Measurements from ENCODE around the gene TNXB.
A peak's percentile ranks its signal among the peaks of the same experiment; 100 is the strongest.
"Not testable (repeated sequence)": the region's sequence is repeated elsewhere in the genome, so short reads cannot be mapped to it uniquely, and the experiment has no call there.

Gene TNXB

DNA sequence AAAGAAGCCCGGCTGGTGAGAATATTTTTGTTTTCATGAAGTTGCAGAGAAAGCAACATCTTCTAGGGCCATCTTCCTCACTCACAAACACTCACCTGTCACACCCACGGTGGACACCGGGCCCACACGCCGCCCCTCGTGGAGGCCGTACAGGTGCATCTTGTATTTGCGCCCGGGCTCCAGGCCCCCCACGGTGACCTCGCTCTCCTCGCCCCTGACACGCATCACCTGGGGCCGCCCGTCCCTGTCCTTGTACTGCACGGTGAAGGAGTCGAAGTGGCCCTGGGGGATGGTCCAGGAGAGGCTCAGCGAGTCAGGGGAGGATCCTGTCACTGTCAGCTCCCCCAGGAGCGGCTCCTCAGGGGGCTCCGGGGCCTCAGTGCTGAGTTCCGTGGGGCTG is 53.4 kb downstream of the TNXB start:
- not testable (repeated sequence) for DNase-seq

DNA sequence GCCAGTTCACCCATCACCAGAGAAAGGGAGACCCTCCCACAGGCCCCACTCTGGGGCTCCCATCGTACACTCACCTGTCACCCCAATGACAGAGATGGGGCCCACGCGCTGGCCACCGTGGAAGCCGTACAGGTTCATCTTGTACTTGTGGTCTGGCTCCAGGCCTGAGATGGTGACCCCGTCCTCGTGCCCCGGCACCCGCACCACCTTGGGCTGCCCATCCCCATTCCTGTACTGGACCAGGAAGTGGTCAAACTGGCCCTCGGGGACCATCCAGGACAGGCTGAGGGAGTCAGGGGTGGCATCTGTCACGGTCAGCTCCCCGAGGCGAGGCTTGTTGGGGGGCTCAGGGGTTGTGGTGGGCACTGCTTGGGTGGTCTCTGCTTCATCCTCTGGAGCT is 55.8 kb downstream of the TNXB start:
- not testable (repeated sequence) for DNase-seq

DNA sequence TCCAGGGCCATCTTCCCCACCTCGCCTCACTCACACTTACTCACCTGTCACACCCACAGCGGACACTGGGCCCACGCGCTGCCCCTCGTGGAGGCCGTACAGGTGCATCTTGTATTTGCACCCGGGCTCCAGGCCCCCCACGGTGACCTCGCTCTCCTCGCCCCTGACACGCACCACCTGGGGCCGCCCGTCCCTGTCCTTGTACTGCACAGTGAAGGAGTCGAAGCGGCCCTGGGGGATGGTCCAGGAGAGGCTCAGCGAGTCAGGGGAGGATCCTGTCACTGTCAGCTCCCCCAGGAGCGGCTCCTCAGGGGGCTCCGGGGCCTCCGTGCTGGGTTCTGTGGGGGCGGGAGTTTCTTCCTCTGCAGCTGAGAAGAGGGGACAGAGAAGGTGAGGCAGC is 56.5 kb downstream of the TNXB start:
- DNase-seq, result not testable (repeated sequence)

DNA sequence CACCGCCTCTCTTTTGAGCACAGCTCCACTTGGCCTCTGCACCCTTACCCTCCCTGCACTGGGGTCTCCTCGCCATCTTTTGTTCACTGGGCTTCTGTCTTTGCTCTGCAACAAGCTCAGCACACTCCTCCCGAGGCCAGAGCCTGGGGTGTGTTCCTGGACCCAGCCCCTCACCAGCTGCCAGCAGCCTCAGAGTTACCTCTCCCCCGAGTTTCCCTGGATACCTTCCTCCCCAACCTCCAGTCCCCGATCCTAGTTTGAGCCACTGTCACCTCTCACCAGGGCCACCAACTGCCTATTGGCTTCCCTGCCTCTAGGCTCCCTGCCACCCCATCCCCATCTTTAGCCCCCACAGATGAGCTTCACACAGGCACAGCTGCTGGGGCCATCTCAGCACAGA is 58.6 kb downstream of the TNXB start:
- DNase-seq, result no peak

DNA sequence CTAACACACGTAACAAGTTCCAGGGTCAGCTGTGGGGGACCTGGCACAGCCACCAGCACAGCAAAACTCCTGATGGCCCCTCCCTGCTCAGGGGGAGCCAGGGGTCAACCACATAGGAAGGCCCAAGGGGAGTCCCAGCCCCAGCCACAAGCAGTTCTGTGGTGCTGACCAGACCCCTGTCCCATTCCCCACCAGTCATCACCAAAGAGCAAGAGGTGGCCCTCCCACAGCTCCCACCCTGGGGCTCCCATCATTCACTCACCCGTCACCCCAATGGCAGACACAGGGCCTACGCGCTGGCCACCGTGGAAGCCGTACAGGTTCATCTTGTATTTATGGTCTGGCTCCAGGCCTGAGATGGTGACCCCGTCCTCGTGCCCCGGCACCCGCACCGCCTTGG is 59.4 kb downstream of the TNXB start:
- not testable (repeated sequence) for DNase-seq

DNA sequence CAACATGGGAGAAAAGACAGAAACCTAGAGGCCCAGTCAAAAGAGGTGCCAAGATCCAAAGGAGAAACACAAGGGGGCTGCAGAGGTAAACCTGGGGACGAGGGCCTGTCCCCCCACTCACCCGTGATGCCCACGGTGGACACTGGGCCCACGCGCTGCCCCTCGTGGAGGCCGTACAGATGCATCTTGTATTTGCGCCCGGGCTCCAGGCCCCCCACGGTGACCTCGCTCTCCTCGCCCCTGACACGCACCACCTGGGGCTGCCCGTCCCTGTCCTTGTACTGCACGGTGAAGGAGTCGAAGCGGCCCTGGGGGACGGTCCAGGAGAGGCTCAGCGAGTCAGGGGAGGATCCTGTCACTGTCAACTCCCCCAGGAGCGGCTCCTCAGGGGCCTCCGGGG is 60.0 kb downstream of the TNXB start:
- DNase-seq, result not testable (repeated sequence)

DNA sequence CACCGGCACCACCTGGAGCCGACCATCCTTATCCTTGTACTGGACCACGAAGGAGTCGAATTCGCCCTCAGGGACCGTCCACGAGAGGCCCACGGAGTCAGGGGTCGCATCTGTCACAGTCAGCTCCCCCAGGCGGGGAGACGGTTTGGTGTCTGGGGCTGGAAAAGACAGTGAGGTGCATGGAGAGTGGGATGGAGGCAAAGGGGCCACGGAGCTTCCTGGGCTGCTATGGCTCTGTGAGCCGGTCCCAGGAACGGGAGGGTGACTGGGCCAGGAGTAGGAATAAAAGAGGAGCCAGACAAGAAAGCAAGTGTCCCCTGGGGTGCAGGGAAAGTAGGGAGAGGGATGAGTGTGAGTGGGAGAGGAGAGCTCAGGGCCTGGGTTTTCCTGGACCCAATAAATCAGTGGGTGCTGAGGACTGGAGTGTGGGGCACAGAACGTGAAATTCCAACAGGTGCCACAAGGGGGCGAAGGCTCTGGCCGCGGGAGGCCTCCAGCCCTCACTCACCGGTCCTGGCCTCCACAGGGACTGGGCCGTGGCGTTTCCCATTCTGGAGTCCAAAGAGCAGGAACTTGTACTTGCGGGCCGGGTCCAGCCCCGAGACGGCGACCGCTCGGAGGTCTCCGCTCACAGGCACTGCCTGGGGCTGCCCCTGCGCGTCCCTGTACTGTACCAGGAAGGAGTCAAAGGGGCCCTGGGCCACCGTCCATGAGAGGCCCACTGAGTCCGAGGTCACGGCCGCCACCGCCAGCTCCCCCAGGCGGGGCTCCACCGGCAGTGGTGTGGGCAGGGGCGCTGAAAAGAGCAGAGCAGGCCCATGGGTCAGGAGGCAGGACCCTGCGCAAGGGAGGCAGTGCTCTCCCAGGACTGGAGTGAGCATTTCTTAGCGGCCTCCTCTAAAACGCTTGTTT is 61.0 kb downstream of the TNXB start:
- DNase-seq, result peak; percentile 72

DNA sequence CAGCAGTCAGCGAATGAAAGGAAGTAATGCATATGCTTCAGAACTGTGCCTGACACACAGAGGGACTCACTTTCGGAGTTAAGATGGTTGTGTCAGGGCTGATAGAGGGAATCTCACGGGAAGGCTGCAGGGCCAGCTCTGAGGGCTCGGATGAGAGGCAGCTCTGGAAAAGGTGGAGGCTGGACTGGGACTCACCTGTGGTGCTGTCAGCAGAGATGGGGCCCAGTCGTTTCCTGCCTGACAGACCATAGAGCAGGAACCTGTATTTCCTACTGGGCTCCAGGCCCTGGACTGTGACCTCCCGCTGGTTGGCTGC is 61.6 kb downstream of the TNXB start:
- DNase-seq, result no peak

DNA sequence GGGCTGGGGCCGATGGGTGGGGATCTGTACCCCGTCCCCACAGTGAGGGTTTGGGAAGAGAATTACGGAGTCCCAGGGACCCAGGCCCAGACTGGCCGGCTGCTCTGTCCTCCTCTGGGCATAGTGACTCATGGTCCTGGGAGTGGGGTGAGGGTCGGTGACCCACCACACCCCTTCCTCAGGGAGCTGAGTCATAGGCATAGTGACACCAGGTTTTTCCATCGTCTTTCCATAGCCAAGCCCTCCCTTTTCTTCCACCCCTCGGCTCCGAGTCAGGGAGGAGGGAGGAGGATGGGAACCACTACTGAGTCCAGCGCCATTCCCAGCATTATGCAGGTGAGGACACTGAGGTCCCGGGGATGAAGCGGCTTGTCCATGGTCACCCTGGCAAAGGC is 62.1 kb downstream of the TNXB start:
- DNase-seq, result no peak

DNA sequence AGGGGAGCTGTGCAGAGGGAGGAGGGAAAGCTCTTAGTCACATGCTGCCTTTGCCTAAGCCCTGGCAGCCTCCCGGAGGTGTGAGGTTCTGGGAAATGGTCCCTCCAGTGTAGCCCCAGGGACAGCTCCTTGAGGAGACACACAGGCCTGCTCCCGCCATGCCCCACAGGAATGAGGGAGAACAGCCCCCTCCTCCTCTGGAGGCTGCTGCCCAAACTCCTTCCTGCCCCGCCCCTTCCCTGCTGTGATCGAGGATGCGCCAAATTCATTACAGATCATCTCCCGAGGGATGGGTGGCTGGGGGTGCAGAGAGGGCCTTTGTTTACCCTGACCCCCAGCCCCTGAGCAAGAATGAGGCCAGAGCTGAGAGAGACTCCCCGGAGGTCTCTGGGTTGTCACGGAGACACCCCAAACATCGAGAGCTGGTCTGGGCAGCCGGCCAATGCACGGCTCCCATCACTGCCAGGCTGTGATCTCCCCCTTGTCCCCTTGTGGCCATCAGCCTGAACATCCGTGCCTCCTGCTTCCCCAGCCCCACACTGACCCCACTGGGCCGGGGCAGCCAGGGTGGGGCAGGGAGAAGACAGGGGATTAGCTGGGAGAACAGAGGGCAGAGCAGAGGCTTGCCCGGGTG is 62.6 kb downstream of the TNXB start:
- DNase-seq, result no peak

DNA sequence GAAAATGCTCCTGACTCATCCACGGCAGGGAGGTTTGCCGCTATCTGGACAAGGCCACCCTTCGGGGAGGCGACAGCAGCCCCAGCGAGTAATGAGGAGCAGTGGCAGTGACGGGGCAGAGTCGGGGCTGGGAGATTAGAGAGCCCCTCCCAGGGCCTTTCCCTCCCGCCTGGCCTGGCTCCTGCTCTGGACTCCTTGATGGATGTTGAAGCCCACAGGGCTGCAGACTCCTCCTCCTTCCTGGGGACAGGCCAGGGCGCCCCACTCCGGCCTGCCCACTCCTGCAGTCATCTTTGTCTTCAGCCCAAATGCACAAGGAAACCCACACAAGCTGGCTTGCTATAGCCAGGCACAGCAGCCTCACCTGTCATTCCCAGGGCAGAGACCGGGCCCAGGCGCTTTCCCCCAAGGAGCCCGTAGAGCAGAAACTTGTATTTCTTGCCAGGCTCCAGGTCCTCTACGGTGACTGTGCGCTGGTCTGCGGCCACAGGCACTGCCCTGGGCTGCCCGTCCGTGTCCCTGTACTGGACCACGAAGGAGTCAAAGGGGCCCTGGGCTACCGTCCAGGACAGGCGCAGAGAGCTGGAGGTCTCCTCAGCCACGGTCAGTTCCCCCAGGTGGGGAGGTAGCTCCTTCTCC is 63.2 kb downstream of the TNXB start:
- no peak for DNase-seq

DNA sequence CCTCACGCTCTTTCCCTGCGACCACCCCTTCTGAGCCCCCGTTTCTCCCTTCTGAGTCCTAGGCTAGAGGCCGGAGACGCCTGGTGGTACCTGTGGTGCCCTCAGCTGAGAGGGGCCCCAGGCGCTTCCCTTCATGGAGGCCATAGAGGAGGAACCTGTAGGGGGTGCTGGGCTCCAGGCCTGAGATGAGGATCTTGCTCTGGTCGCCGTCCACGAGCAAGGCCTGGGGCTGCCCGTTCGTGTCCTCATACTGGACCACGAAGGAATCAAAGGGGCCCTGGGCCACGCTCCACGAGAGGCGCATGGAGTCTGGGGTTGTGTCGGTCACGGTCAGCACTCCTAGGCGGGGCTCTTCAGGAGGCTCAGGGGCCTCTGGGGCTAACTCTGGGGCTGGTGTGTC is 64.2 kb downstream of the TNXB start:
- DNase-seq, result not testable (repeated sequence)

DNA sequence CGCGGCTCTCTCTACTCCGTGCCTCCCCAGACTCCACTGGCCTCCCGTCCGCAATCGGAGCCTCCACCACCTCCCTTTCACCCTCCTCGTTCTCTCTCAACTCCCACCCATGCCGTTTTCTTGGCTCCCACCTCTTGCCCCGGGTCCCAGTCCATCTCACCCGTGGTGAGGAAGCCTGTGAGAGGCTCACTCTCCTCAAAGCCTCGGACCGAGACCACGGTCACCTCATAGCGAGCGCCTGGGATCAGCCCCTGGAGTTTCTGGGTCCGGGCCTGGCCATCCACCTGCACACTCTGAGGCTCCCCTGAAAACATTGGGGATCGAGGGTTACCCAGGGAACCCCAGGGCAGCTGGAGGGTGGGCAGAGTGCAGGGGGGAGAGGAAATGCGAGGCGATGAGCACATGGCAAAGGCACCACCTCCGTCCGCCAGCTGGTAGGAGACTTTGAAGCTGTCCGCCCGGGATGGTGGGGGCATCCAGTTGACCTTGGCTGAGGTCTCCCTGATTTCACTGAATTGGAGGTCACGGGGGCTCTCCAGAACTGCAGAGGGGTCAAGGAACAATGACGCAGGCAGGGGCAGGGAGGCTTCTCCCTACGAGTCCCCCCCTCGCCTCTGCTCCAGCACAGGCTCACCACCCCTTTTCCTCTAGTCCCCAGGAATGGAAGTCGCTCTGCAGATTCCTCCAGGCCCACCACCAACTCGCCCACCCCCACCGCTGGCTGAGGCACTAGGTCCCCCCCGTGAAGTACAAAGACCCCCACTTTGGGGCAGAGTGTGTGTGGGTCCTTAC is 65.4 kb downstream of the TNXB start:
- DNase-seq, result not testable (repeated sequence)

DNA sequence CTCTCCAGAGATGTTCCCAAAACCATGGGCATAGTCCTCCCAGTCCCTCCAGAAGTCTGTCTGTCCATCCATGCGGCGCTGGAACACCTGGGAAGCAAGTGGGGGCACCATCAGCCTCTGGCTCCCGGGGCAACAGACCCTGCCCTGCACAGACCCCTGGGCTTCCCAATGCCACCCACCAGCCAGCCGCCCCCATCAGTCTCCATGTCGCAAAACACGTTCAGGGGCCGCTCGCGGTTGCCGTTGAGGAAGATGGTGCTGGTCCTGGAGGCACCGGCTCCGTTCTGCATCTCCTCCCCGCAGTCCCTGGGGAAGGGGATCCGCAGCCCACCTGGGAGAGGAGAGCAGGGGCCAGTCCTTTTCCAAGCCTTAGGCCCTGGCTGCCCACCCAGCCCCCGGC is 66.9 kb downstream of the TNXB start:
- DNase-seq, result not testable (repeated sequence)

DNA sequence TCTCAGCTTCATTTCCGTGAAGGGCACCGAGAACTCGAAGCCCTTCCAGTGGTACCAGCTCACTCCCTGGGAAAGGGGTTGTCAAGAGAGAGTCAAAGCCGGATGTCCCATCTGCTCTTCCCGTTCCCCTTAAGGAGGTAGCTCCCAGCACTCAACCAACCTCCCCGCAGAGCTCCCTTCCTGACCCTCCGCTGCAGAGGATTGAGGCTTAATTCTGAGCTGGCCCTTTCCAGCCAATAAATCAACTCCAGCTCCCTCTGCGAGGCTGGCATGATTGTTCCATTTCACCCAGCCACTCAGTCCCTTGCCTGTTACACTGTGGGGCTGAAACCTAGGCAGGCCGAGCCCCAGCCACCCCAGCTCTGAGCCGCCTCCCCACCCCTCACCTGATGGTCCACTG is 67.8 kb downstream of the TNXB start:
- not testable (repeated sequence) for DNase-seq

DNA sequence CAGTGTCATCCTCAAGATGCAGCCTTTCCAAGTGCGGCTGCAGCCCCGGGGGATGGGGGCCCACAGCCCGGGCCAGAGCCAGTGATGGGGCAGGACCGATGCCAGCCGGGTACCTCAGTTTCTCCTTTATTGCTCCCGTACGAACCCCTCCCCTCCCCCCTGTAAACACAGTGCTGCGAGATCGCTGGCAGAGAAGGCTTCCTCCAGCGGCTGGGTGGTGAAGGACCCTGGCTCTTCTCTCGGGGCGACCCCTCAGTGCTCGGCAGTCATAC is 68.2 kb downstream of the TNXB start:
- not testable (repeated sequence) for DNase-seq

DNA sequence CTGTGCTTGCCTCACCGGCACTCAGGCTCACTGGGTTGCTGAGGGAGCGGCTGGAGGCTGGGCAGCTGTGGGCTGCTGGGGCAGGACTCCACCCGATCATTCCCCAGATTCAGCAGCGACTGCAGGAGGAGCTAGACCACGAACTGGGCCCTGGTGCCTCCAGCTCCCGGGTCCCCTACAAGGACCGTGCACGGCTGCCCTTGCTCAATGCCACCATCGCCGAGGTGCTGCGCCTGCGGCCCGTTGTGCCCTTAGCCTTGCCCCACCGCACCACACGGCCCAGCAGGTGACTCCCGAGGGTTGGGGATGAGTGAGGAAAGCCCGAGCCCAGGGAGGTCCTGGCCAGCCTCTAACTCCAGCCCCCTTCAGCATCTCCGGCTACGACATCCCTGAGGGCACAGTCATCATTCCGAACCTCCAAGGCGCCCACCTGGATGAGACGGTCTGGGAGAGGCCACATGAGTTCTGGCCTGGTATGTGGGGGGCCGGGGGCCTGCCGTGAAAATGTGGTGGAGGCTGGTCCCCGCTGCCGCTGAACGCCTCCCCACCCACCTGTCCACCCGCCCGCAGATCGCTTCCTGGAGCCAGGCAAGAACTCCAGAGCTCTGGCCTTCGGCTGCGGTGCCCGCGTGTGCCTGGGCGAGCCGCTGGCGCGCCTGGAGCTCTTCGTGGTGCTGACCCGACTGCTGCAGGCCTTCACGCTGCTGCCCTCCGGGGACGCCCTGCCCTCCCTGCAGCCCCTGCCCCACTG is 68.7 kb downstream of the TNXB start:
- DNase-seq, result not testable (repeated sequence)

DNA sequence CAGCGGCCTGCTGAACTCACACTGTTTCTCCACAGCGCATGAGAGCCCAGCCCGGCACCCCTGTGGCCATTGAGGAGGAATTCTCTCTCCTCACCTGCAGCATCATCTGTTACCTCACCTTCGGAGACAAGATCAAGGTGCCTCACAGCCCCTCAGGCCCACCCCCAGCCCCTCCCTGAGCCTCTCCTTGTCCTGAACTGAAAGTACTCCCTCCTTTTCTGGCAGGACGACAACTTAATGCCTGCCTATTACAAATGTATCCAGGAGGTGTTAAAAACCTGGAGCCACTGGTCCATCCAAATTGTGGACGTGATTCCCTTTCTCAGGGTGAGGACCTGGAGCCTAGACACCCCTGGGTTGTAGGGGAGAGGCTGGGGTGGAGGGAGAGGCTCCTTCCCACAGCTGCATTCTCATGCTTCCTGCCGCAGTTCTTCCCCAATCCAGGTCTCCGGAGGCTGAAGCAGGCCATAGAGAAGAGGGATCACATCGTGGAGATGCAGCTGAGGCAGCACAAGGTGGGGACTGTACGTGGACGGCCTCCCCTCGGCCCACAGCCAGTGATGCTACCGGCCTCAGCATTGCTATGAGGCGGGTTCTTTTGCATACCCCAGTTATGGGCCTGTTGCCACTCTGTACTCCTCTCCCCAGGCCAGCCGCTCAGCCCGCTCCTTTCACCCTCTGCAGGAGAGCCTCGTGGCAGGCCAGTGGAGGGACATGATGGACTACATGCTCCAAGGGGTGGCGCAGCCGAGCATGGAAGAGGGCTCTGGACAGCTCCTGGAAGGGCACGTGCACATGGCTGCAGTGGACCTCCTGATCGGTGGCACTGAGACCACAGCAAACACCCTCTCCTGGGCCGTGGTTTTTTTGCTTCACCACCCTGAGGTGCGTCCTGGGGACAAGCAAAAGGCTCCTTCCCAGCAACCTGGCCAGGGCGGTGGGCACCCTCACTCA is 69.5 kb downstream of the TNXB start:
- DNase-seq, result not testable (repeated sequence)

DNA sequence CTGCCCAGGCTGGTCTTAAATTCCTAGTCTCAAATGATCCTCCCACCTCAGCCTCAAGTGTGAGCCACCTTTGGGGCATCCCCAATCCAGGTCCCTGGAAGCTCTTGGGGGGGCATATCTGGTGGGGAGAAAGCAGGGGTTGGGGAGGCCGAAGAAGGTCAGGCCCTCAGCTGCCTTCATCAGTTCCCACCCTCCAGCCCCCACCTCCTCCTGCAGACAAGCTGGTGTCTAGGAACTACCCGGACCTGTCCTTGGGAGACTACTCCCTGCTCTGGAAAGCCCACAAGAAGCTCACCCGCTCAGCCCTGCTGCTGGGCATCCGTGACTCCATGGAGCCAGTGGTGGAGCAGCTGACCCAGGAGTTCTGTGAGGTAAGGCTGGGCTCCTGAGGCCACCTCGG is 70.3 kb downstream of the TNXB start:
- DNase-seq, result not testable (repeated sequence)

DNA sequence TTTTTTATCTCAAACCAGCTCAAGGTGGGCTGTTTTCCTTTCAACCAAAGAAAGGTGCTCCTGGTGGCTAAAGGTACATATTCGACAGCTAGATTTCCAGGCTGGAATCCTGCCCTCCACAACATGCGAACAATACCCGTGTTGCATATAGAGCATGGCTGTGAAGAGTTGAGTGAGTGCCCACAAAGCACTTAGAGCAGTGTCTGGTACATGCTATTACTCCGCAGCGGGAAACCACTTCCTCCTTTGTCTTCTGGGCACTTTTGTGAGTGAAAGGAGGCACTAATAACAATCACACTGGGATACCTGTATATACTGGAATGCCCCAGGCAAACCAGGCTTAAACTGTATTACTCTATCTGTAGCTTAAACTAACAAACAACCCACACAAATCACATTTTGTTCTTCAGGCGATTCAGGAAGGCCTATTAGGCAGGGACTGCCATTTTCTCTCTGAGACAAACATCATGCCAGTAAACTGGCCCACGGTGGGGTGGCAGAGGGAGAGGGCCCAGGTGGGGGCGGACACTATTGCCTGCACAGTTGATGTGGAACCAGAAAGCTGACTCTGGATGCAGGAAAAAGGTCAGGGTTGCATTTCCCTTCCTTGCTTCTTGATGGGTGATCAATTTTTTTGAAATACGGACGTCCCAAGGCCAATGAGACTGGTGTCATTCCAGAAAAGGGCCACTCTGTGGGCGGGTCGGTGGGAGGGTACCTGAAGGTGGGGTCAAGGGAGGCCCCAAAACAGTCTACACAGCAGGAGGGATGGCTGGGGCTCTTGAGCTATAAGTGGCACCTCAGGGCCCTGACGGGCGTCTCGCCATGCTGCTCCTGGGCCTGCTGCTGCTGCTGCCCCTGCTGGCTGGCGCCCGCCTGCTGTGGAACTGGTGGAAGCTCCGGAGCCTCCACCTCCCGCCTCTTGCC is 71.3 kb downstream of the TNXB start, which contains the start of gene CYP21A2:
CYP21A2 (plus strand) TSS at position 818 of the 927 bp plus-strand sequence; CDS start at position 826, 8 bp downstream.
- not testable (repeated sequence) for DNase-seq

Measured in activated naive CD4-positive, alpha-beta T cell treated with Interleukin-2 at 50 U/mL for 16 hours (primary cell).